GM12892 (cell line): Measurements from ENCODE around the gene ZNF787.

Source experiments
- POLR2A ChIP-seq: IDR thresholded peaks from 2 replicates; pipeline ENCODE4 v1.6.1; 2011; ENCODE audit warnings: low read depth, low read length, control low read depth
- POLR2AphosphoS5 ChIP-seq: IDR thresholded peaks from 2 replicates; pipeline ENCODE4 v1.6.1; 2011; ENCODE audit warnings: low read depth, low read length, control low read depth

- TF ChIP-seq POLR2AphosphoS5 = no peak
- no peak for TF ChIP-seq POLR2A
Observed at GRCh38 chr19:56066152-56067023, 54.7 kb downstream of the ZNF787 start.
